ENCODE data around the gene BIN1. TPM values are rescaled to one million over a fixed set of nuclear protein-coding genes. Genes with fewer than 3 reads are reported as not detected.

The BIN1 gene
- total RNA-seq, 1 donor from 2014 or later: 15.8 TPM

- H3K27me3 ChIP-seq (ENCODE audit: low read depth): no peaks in the 10 kb centered on the region
- no peak for TF ChIP-seq CTCF (IDR thresholded peaks at IDR 0.05; ENCODE audit: borderline replicate concordance)
- H3K4me1 ChIP-seq: peaks cover 17% of the 10 kb centered on the region
- H3K9me3 ChIP-seq (replicated peaks): no peaks in the 10 kb centered on the region
- DNase-seq: no peak
- intact Hi-C loops (cut with micrococcal nuclease): no loop called here
- H3K36me3 ChIP-seq: no peaks in the 10 kb centered on the region
- H3K27ac ChIP-seq (replicated peaks): no peak overlapping the region
- H3K4me3 ChIP-seq: no peak overlapping the region
Observed at GRCh38 chr2:127071901-127072328, 35.0 kb downstream of the BIN1 start.

- Histone ChIP-seq H3K9me3 (replicated peaks) (no peaks in the 10 kb centered on the region), H3K4me3 (no peak overlapping the region), H3K27me3 (ENCODE audit: low read depth) (no peaks in the 10 kb centered on the region), H3K36me3 (no peaks in the 10 kb centered on the region), H3K27ac (replicated peaks) (no peak overlapping the region), H3K4me1 (peaks cover 33% of the 10 kb centered on the region)
- intact Hi-C loops (cut with micrococcal nuclease): no loop called here
- no peak for TF ChIP-seq CTCF (IDR thresholded peaks at IDR 0.05; ENCODE audit: borderline replicate concordance)
- DNase-seq: no peak
Observed at GRCh38 chr2:127070221-127070620, 36.7 kb downstream of the BIN1 start.

- TF ChIP-seq CTCF (IDR thresholded peaks at IDR 0.05; ENCODE audit: borderline replicate concordance): no peak
- intact Hi-C loops (cut with micrococcal nuclease): no loop called here
- no peak for DNase-seq
- no peak overlapping the region for H3K4me3 ChIP-seq
- no peaks in the 10 kb centered on the region for H3K9me3 ChIP-seq (replicated peaks)
- no peaks in the 10 kb centered on the region for H3K27me3 ChIP-seq (ENCODE audit: low read depth)
- H3K27ac ChIP-seq (replicated peaks): no peak overlapping the region
- H3K36me3 ChIP-seq: no peaks in the 10 kb centered on the region
- peaks cover 36% of the 10 kb centered on the region for H3K4me1 ChIP-seq
Observed at GRCh38 chr2:127069536-127069935, 37.4 kb downstream of the BIN1 start.

GRCh38 chr2:127069003-127069402 lies 38.0 kb downstream of the BIN1 start:
- H3K27me3 ChIP-seq (ENCODE audit: low read depth): no peaks in the 10 kb centered on the region
- H3K4me1 ChIP-seq: peaks cover 37% of the 10 kb centered on the region
- DNase-seq: no peak
- no peak overlapping the region for H3K27ac ChIP-seq (replicated peaks)
- H3K4me3 ChIP-seq: no peak overlapping the region
- no peak for TF ChIP-seq CTCF (IDR thresholded peaks at IDR 0.05; ENCODE audit: borderline replicate concordance)
- H3K36me3 ChIP-seq: no peaks in the 10 kb centered on the region
- intact Hi-C loops (cut with micrococcal nuclease): no loop called here
- no peaks in the 10 kb centered on the region for H3K9me3 ChIP-seq (replicated peaks)

DNA sequence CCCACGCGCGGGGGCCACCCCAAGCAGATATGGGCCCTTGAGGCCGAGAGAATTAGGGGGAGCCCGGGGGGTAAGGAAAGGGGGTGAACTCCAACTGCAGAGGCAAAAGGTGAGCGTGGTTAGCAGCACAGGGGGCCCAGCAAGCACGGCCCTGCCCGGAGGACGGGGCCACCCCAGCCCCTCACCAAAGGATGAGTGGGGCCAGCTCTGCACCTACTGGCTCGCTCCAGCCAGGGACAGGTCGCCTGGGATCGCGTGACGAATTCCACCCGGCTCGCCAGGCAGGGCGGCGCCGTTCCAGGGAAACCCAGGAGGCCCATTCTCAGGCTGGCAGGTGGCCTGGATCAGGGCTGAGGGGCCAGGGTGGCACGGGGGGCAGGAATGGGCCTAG lies 38.6 kb downstream of the BIN1 start:
- Histone ChIP-seq H3K27ac (replicated peaks) (no peak overlapping the region), H3K36me3 (no peaks in the 10 kb centered on the region), H3K9me3 (replicated peaks) (no peaks in the 10 kb centered on the region), H3K4me1 (peaks cover 39% of the 10 kb centered on the region), H3K27me3 (ENCODE audit: low read depth) (no peaks in the 10 kb centered on the region), H3K4me3 (no peak overlapping the region)
- TF ChIP-seq CTCF (IDR thresholded peaks at IDR 0.05; ENCODE audit: borderline replicate concordance): no peak
- intact Hi-C loops (cut with micrococcal nuclease): no loop called here
- no peak for DNase-seq
